ENCODE results near the gene CRTC1. TPM values are rescaled to one million over a fixed set of nuclear protein-coding genes. Genes with fewer than 3 reads are reported as not detected.

CRTC1 gene
- total RNA-seq, 4 donors from 2014 or later, result 2.4 to 17.5 (median 6.7) TPM

- Histone ChIP-seq H3K4me3 (no peak overlapping the region), H3K27ac (peak overlapping the region; percentile 77 to 79), H3K36me3 (no peaks in the 10 kb centered on the region), H3K9me3 (no peaks in the 10 kb centered on the region), H3K27me3 (no peaks in the 10 kb centered on the region), H3K4me1 (peaks cover 0 to 27% of the 10 kb centered on the region in 2 donors)
- peak; percentile 80 to 90 for DNase-seq
- intact Hi-C loops (cut with DNase I; ENCODE audit: low total_unique reads), result no loop called here
- no peak for TF ChIP-seq POLR2A (IDR thresholded peaks at IDR 0.05)
- no peak for TF ChIP-seq CTCF (IDR thresholded peaks at IDR 0.05)
Measured at GRCh38 chr19:18657590-18658365, 25.7 kb upstream of the CRTC1 start.

DNA sequence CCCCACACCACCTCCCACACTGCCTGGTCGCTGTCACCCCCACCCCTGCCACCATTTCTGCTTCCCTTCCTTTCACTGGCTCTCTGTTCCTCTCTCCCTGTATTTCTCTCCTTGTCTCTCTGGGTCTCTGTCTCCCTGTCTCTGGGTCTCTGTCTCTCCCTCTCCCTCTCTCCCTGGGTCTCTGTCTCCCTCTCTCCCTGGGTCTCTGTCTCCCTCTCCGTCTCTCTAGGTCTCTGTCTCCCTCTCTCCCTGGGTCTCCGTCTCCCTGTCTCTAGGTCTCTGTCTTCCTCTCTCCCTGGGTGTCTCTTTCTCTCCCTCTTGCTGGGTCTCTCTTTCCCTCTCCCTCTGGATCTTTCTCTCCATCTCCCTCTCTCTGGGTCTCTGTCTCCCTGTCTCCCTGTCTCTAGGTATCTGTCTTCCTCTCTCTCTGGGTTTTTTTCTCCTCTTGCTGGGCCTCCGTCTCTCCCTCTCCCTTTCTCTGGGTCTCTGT, 25.1 kb upstream of the CRTC1 start:
- intact Hi-C loops (cut with DNase I; ENCODE audit: low total_unique reads), result no loop called here

DNA sequence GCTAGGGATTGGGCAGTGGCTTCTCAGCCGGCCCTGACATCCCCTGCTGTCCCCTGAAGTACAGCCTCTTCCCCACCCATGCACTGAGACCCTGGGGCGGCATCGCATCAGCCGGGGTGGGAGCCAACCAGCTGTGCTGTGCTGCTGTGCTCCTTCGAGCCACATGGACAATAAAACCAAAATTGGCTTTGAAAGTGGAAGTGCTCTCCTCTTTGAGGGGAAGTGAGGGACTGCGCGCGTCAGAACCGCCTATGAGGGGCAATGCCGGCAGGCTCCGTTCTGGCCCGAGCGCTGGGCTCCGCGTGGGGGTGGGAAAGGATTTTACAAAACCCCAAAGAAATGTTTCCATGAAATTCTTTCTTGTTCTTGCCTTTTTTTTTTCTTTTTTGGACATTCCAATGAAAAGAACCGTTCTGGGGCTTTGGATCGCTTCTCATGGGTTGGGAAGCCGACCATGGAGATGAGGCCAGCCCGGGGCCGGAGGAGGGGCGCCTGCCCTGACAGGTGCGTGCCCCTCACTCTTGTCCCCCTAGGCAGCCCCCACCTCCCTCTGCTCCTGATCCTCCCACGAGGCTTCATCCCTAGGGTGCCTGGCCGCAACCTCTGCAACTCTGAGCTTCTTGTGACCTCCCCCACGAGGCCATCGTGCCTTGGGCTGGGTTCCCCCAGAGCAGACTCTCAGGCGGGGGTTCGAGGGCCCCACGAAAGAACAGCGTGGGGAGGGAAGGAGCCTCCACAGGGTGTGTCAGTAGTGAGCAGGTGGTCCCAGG, 24.0 kb upstream of the CRTC1 start:
- intact Hi-C loops (cut with DNase I; ENCODE audit: low total_unique reads), result no loop called here
- TF ChIP-seq CTCF (IDR thresholded peaks at IDR 0.05) (peak in 1 of 4 experiments; percentile 6), POLR2A (IDR thresholded peaks at IDR 0.05) (no peak)
- H3K4me3 ChIP-seq, result no peak overlapping the region
- peak overlapping the region; percentile 77 to 79 for H3K27ac ChIP-seq
- peak; percentile 53 to 77 for DNase-seq
- no peaks in the 10 kb centered on the region for H3K9me3 ChIP-seq
- H3K27me3 ChIP-seq, result no peaks in the 10 kb centered on the region
- no peaks in the 10 kb centered on the region for H3K36me3 ChIP-seq
- peaks cover 0 to 27% of the 10 kb centered on the region in 2 donors for H3K4me1 ChIP-seq

More for the DNA sequence above, 25.1 kb upstream of the CRTC1 start:
- no peaks in the 10 kb centered on the region for H3K36me3 ChIP-seq
- H3K27ac ChIP-seq, result peak overlapping the region; percentile 77 to 79
- H3K4me3 ChIP-seq, result no peak overlapping the region
- no peak for DNase-seq
- H3K4me1 ChIP-seq, result peaks cover 0 to 27% of the 10 kb centered on the region in 2 donors
- no peak for TF ChIP-seq POLR2A (IDR thresholded peaks at IDR 0.05)
- no peak for TF ChIP-seq CTCF (IDR thresholded peaks at IDR 0.05)
- no peaks in the 10 kb centered on the region for H3K9me3 ChIP-seq
- no peaks in the 10 kb centered on the region for H3K27me3 ChIP-seq

GRCh38 chr19:18660051-18660910, 23.2 kb upstream of the CRTC1 start:
- peak overlapping the region; percentile 77 to 79 for H3K27ac ChIP-seq
- no peaks in the 10 kb centered on the region for H3K27me3 ChIP-seq
- no peaks in the 10 kb centered on the region for H3K9me3 ChIP-seq
- peak; percentile 56 to 74 for DNase-seq
- peaks cover 0 to 27% of the 10 kb centered on the region in 2 donors for H3K4me1 ChIP-seq
- no peaks in the 10 kb centered on the region for H3K36me3 ChIP-seq
- no peak overlapping the region for H3K4me3 ChIP-seq
- TF ChIP-seq CTCF (IDR thresholded peaks at IDR 0.05) (no peak), POLR2A (IDR thresholded peaks at IDR 0.05) (no peak)
- intact Hi-C loops (cut with DNase I; ENCODE audit: low total_unique reads), result no loop called here

Measured in uterus (tissue), 4 donors.